A549 treated with ZK216348 at 1 μM for 4 hours (cell line): ENCODE measurements around the gene CTXND1. TPM values are rescaled to one million over a fixed set of nuclear protein-coding genes. Genes with fewer than 3 reads are reported as not detected.

Source experiments
- total RNA-seq: library from RNA; stranded (reverse); fragments of 200-300 nt; extraction: Qiagen RNA extraction; gene quantifications from 5 replicates; pipeline ENCODE4 v1.2.3, GENCODE V29; 2022; ENCODE audit warnings: low read depth

Gene CTXND1
- total RNA-seq: not detected in 5 replicates

DNA sequence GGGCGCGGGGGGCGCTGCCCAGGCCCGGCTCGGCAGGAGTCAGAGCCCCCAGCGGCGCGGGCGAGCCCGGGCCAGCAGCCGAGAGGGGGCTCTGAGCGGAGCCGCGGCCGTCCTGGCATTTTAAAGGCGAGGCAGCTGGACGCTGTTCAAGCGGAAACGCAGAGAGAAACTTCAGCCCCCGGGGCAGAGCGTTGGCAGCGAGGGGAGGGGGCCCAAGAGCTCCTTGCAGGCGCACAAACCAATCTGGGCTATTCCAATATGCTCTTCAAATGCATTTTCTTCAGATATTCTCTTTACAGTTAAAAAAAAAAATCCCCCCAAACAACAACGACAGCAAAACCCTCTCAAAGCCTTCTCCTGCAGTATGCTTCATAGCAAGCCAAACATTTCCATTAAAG, at the start of gene CTXND1:
Gene CTXND1 (minus strand): TSS at position 93 of the 398 bp plus-strand sequence. CDS start 50,264 bp downstream, outside the sequence.

DNA sequence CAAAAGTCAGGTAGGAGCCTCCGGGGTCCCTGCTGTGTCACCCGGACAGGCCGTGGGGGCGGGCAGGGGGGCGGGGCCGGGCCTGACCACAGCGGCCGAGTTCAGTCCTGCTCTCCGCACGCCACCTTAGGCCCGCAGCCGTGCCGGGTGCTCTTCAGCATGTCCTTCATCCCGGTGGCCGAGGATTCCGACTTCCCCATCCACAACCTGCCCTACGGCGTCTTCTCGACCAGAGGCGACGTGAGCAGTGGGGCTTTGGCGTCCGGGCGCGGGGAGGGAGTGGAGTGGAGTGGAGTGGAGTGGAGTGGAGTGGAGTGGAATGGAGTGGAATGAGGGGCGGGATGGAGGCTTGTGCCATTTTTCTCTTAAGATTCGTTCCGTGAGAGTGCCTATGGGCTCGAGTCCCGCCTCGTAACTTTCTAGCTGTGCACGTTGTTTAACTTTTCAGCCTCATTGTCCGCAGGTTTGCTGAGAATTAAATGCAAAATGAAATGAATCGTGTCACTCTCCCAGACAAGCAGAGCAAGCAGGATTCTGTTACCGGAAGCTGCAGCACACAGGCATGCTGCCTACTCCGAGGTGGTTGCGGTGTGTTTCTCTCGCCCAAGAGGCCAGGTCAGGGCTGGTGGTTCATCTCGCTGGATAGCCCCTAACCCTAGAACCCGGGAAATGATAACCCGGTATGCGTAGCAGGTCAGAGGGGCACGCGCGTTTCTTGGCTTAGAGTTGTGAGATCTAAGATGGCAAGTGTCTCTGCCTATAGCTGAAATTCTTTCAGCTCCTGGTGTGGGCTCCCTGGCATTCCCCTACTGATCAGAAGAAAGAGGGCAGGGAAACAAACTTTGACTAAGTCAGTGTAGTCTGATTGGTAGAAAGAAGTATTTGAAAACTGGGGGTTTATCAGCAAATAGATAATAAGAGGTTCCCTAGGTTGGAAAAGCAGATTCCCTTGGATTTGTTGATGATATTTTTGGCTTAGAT, 98.8 kb downstream of the CTXND1 start, which contains the start of gene FAH:
Gene FAH (plus strand): TSS at position 104 of the 981 bp plus-strand sequence. CDS start 56 bp downstream, at position 160.

Other genes starting within 250 kb of the CTXND1 start
- gene ZFAND6, start 192.5 kb downstream of the CTXND1 start, total RNA-seq: 92.0 to 113 TPM (median 99.0 TPM) in 5 replicates
- 27.6 to 35.5 TPM (median 34.0 TPM) in 5 replicates for gene FAH, start 99.2 kb downstream of the CTXND1 start, total RNA-seq
- 13.2 to 19.2 TPM (median 16.0 TPM) in 5 replicates for gene ARNT2, start 152.2 kb upstream of the CTXND1 start, total RNA-seq